SJSA1 (cell line): ENCODE results near the gene SDE2. TPM values are rescaled to one million over a fixed set of nuclear protein-coding genes. Genes with fewer than 3 reads are reported as not detected.
"Not testable (repeated sequence)": the region's sequence is repeated elsewhere in the genome, so short reads cannot be mapped to it uniquely, and the experiment has no call there.

Experiments used
- DNase-seq, 2 experiments: peaks; one replicate each; pipeline ENCODE4 v3.0.0-alpha.2; 2015 to 2020; ENCODE audit warnings: low spot score in 2 of 2, low read depth in 1 of 2
- H3K27ac ChIP-seq: fragments of 250-450 bp; sonication (Bioruptor Pico); 2 replicates; pipeline ENCODE4 v1.5.1; 2020; ENCODE audit warnings: mild to moderate bottlenecking, moderate library complexity
- H3K27me3 ChIP-seq: fragments of 250-450 bp; sonication (Bioruptor Pico); replicated peaks from 2 replicates; pipeline ENCODE4 v1.5.1; 2020; ENCODE audit warnings: mild to moderate bottlenecking, moderate library complexity
- H3K36me3 ChIP-seq: fragments of 250-450 bp; sonication (Bioruptor Pico); 2 replicates; pipeline ENCODE4 v1.5.1; 2020; ENCODE audit warnings: mild to moderate bottlenecking
- H3K4me1 ChIP-seq: fragments of 250-450 bp; sonication (Bioruptor Pico); replicated peaks from 2 replicates; pipeline ENCODE4 v1.6.1; 2021; ENCODE audit warnings: mild to moderate bottlenecking
- H3K4me3 ChIP-seq: fragments of 250-450 bp; sonication (Bioruptor Pico); 2 replicates; pipeline ENCODE4 v1.5.1; 2020; ENCODE audit warnings: mild to moderate bottlenecking
- H3K9me3 ChIP-seq: fragments of 250-450 bp; sonication (Bioruptor Pico); replicated peaks from 2 replicates; pipeline ENCODE4 v1.5.1; 2020; ENCODE audit warnings: mild to moderate bottlenecking
- total RNA-seq: library from RNA; depleted of rRNA; stranded (reverse); fragments of >200 nt; shearing (Covaris generic); gene quantifications from 2 replicates; pipeline ENCODE4 v1.2.3, GENCODE V29; 2014

Gene SDE2
- total RNA-seq, 1 experiment from 2014 or later = 43.9 TPM

DNA sequence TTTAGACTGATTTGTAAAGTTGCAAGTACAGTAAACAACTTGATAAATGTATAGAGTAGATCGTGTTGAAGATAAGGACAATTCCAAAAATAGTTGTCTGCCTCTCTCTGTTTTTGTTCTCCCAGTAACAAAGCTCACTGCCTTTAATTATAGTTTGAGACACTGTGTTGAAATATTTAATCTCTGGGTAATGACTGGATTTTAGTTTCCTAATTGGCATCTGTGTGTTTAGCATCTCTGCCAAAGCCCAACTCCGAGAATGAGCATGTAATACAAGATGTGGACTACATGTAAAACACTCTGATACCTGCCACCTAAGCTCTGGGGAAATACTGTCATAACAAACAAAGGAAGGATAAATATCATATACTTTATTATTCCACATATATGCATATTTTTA, 27.7 kb upstream of the SDE2 start:
- H3K9me3 ChIP-seq = no peaks in the 10 kb centered on the region
- no peak overlapping the region for H3K27ac ChIP-seq
- H3K4me3 ChIP-seq = no peak overlapping the region
- no peak for DNase-seq
- H3K36me3 ChIP-seq = no peaks in the 10 kb centered on the region
- H3K4me1 ChIP-seq = no peaks in the 10 kb centered on the region
- no peaks in the 10 kb centered on the region for H3K27me3 ChIP-seq

- H3K4me3 ChIP-seq = no peak overlapping the region
- no peak overlapping the region for H3K27ac ChIP-seq
- H3K27me3 ChIP-seq = no peaks in the 10 kb centered on the region
- DNase-seq = no peak
- H3K4me1 ChIP-seq = no peaks in the 10 kb centered on the region
- H3K36me3 ChIP-seq = no peaks in the 10 kb centered on the region
- H3K9me3 ChIP-seq = no peaks in the 10 kb centered on the region
Observed at GRCh38 chr1:226023735-226024134, 24.6 kb upstream of the SDE2 start.

DNA sequence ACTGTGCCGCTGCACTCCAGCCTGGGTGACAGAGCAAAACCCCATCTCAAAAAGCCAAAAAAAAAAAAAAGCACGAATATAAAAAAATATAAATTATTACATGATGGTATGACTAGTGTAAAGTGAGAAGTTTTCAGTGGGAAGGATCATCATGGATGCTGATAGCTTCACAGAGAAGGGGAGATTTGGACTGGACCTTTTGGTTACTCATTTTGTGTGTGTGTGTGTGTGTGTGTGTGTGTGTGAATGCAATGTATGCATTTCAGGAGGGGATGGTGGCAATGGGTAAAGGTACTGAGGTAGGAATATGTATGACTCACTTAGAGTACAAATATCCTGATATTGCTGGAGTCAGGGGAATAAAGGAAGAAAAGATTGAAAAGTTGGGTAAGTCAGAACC, 22.7 kb upstream of the SDE2 start:
- Histone ChIP-seq H3K4me1 (peaks cover 7% of the 10 kb centered on the region), H3K27ac (no peak overlapping the region), H3K36me3 (no peaks in the 10 kb centered on the region), H3K27me3 (no peaks in the 10 kb centered on the region), H3K4me3 (no peak overlapping the region), H3K9me3 (no peaks in the 10 kb centered on the region)
- no peak for DNase-seq

DNA sequence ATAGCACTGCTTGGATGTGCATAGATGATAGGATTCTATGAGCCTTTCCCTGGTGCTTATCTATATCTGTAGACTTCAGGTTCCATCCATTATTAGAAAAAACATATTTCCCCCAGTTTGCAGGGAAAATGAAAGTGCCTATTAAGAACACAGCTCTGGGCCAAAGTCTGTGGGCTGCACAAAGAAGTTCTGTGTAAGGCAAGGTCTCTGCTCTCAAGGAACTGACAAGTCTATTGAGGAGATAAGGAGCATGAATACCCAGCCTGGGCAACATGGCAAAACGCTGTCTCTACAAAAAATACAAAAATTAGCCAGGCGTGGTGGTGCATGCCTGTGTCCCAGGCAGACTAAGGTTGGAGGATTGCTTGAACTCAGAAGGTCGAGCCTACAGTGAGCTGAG, 22.3 kb upstream of the SDE2 start:
- Histone ChIP-seq H3K4me1 (peaks cover 11% of the 10 kb centered on the region), H3K27me3 (no peaks in the 10 kb centered on the region), H3K9me3 (no peaks in the 10 kb centered on the region), H3K27ac (no peak overlapping the region), H3K4me3 (no peak overlapping the region), H3K36me3 (no peaks in the 10 kb centered on the region)
- DNase-seq = no peak

GRCh38 chr1:226019572-226019971, 20.4 kb upstream of the SDE2 start:
- Histone ChIP-seq H3K9me3 (no peaks in the 10 kb centered on the region), H3K4me1 (peaks cover 12% of the 10 kb centered on the region), H3K27ac (no peak overlapping the region), H3K36me3 (no peaks in the 10 kb centered on the region), H3K4me3 (no peak overlapping the region), H3K27me3 (no peaks in the 10 kb centered on the region)
- no peak for DNase-seq

DNA sequence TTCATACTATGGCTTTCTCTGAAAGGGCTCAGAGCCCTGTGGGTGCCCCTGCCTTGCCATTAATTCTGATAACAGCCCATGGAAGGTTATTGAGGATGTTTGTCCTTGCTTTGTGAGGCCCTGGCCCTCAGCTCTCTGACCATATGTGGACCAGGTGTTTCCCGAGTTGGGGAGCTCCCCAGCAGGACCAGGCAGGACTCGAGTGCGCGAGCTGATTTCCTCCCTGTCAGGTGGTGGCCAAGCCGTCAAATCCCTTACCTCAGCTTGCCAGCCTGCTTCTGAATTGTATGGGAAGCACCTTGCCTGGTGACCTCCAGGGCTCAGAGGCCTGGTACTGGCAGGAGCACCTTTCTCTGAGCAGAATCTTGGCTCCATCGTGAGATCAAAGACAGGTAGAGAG, 17.9 kb upstream of the SDE2 start:
- Histone ChIP-seq H3K9me3 (no peaks in the 10 kb centered on the region), H3K27ac (no peak overlapping the region), H3K4me3 (no peak overlapping the region), H3K36me3 (no peaks in the 10 kb centered on the region), H3K27me3 (no peaks in the 10 kb centered on the region), H3K4me1 (peaks cover 12% of the 10 kb centered on the region)
- no peak for DNase-seq

DNA sequence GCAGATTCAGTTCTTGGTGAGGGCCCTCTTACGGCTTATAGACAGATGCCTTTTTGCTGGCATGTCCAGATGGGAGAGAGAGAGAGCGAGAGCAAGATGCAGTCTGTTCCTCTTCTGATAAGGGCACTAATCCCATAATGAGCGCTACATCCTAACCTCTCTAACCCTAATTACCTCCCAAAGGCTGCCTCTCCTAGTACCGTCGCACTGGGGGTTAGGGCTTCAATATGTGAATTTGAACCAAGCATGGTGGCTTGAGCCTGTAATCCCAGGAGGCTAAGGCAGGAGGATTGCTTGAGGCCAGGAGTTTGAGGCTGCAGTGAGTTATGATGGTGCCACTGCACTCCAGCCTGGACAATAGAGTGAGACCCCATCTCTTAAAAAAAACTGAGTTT, 10.5 kb upstream of the SDE2 start:
- Histone ChIP-seq H3K27ac (no peak overlapping the region), H3K4me3 (no peak overlapping the region), H3K4me1 (no peaks in the 10 kb centered on the region; the same call in 1 of the 2 replicates), H3K9me3 (no peaks in the 10 kb centered on the region), H3K36me3 (no peaks in the 10 kb centered on the region), H3K27me3 (0 out of 2 replicates have a peak, but pooled peaks cover 5% of the 10 kb centered on the region)
- no peak for DNase-seq

DNA sequence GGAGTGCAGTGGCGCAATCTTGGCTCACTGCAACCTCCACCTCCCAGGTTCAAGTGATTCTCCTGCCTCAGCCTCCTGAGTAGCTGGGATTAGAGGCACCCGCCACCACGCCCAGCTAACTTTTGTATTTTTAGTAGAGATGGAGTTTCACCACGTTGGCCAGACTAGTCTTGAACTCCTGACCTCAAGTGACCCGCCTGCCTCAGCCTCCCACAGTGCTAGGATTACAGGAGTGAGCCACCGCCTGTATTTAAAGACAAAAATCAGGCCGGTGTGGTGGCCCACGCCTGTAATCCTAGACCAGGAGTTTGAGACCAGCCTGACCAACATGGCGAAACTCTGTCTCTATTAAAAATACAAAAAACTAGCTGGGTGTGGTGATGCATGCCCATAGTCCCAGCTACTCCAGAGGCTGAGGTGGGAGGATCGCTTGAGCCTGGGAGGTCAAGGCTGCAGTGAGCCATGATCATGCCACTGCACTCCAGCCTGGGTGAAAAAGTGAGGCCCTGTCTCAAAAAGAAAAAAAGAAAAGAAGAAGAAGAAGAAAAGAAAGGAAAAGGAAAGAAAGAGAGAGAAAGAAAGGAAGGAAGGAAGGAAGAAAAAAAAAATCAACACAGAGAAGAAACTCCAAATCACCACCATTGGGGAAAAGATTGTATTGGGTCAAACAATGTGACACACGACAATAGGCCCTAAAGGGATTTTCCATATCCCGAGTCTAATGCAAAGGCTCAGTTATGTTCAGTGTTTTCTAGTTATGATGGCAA, 8.2 kb upstream of the SDE2 start:
- not testable (repeated sequence) for H3K36me3 ChIP-seq, DNase-seq, H3K27me3 ChIP-seq, H3K27ac ChIP-seq, H3K9me3 ChIP-seq, H3K4me3 ChIP-seq, H3K4me1 ChIP-seq

DNA sequence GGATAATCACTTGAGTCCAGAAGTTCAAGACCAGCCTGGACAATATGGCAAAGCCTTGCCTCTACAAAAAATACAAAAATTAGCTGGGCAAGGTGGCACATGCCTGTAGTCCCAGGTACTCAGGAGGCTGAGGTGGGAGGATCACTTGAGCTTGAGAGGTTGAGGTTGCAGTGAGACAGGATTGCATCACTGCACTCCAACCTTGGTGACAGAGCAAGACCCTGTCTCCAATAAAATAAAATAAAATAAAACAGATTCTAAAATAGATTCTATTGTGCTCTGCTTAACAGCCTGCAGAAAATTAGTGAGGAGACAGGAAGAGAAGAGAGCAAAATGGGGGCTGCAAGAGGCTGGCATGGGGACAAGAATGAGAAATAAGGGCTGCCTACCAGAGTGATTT, 7.5 kb upstream of the SDE2 start:
- peaks cover 14% of the 10 kb centered on the region for H3K4me1 ChIP-seq

DNA sequence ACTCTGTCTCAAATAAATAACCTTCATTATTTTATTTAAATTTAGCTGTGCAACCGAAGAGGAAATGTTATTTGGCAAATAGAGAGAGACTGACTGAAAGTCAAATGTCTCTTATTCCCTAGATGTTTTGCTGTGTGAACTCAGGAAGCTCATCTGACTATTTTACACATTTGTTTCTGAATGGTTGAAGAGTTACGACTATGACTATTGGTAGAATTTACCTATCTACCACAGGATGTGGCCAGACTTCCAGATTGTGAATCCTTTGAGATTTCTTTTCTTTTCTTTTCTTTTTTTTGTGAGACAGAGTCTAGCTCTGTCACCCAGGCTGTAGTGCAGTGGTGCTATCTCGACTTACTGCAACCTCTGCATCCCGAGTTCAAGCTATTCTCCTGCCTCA, 5.3 kb upstream of the SDE2 start:
- no peak overlapping the region for H3K27ac ChIP-seq
- no peaks in the 10 kb centered on the region for H3K27me3 ChIP-seq
- no peak overlapping the region for H3K4me3 ChIP-seq
- no peaks in the 10 kb centered on the region for H3K36me3 ChIP-seq
- DNase-seq = no peak
- peaks cover 23% of the 10 kb centered on the region for H3K4me1 ChIP-seq
- no peaks in the 10 kb centered on the region for H3K9me3 ChIP-seq

More for the DNA sequence above, 7.5 kb upstream of the SDE2 start:
- 0 out of 2 replicates have a peak, but pooled peaks cover 5% of the 10 kb centered on the region for H3K27me3 ChIP-seq
- no peaks in the 10 kb centered on the region for H3K36me3 ChIP-seq
- no peaks in the 10 kb centered on the region for H3K9me3 ChIP-seq
- no peak overlapping the region for H3K4me3 ChIP-seq
- no peak overlapping the region for H3K27ac ChIP-seq
- DNase-seq = no peak

- no peak for DNase-seq
- Histone ChIP-seq H3K4me3 (no peak overlapping the region), H3K9me3 (no peaks in the 10 kb centered on the region), H3K36me3 (peaks cover 4% of the 10 kb centered on the region), H3K27me3 (no peaks in the 10 kb centered on the region), H3K4me1 (peaks cover 23% of the 10 kb centered on the region), H3K27ac (no peak overlapping the region)
Observed at GRCh38 chr1:226003502-226004170, 4.5 kb upstream of the SDE2 start.

DNA sequence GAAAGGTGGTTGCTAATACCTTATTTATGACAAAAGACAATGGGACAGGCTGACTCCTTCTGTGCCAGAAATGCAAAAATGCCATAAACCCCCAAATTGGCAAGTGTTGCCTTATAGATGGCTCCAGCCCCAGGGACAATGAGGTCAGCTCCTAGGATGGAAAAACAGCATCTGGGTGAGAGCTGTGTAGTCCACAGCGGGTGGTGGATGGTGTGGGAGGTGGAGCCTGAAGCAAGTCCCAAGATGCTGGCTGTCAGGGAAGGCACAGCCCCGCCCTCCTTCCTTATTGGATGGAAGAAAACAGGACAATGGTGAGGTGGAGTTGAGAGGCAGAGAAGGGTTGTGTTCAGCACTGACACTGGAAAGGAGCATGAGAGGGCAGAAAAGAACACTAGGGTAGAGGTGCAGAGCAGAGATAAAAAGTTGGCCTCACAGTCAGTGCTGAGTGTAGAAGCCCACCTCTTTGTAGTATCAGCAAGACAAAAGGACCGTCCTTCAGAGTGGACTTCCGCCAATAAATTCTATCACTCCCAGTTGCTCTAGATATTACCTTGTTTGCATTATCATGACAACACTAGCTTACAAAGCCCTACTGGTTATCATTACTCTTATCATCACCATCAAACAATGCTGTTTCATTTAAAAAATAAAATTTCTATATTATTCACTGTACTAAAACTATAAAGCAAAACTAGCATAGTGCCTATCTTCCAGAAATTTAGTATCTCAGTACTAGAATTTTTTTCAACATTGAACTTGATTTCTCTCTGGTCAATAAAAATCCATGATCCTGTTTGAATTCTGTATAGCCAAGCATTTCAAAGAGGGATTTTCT, 3.7 kb upstream of the SDE2 start:
- Histone ChIP-seq H3K4me3 (peak overlapping the region; percentile 2; the same call in 1 of the 2 replicates), H3K4me1 (peaks cover 29% of the 10 kb centered on the region), H3K27me3 (no peaks in the 10 kb centered on the region), H3K36me3 (peaks cover 5% of the 10 kb centered on the region), H3K9me3 (no peaks in the 10 kb centered on the region), H3K27ac (peak overlapping the region; percentile 85)
- DNase-seq = peak; percentile 64 to 83

- Histone ChIP-seq H3K4me1 (peaks cover 37% of the 10 kb centered on the region), H3K4me3 (peak overlapping the region; percentile 2; the same call in 1 of the 2 replicates), H3K9me3 (no peaks in the 10 kb centered on the region), H3K27me3 (no peaks in the 10 kb centered on the region), H3K36me3 (peaks cover 12% of the 10 kb centered on the region), H3K27ac (peak overlapping the region; percentile 85)
- DNase-seq = peak; percentile 71 to 72
Observed at GRCh38 chr1:226001963-226002666, 3.0 kb upstream of the SDE2 start.
